H9 (cell line): ENCODE results near the gene CT47A1. TPM values are rescaled to one million over a fixed set of nuclear protein-coding genes. Genes with fewer than 3 reads are reported as not detected.
"Not testable (repeated sequence)": the region's sequence is repeated elsewhere in the genome, so short reads cannot be mapped to it uniquely, and the experiment has no call there.

Experiments
- DNase-seq: peaks from one replicate; pipeline ENCODE4 v3.0.0-alpha.2; 2017
- H2AFZ ChIP-seq: one replicate; pipeline ENCODE4 v1.6.1; 2013; ENCODE audit warnings: mild to moderate bottlenecking, low read length, control low read depth, moderate library complexity
- H2AK5ac ChIP-seq: 2 replicates; pipeline ENCODE4 v1.6.1; 2013; ENCODE audit warnings: low read length, control low read depth, mixed read lengths; ENCODE audit not compliant: insufficient read length
- H2BK120ac ChIP-seq: one replicate; pipeline ENCODE4 v1.6.1; 2013; ENCODE audit warnings: low read depth, mild to moderate bottlenecking, low read length, control low read depth, inconsistent platforms; ENCODE audit not compliant: poor library complexity, severe bottlenecking
- H2BK12ac ChIP-seq: 2 replicates; pipeline ENCODE4 v1.6.1; 2013; ENCODE audit warnings: low read length, control low read depth, mixed read lengths, low read depth; ENCODE audit not compliant: insufficient read length
- H2BK15ac ChIP-seq: 2 replicates; pipeline ENCODE4 v1.6.1; 2013; ENCODE audit warnings: low read depth, low read length, control low read depth
- H2BK20ac ChIP-seq: one replicate; pipeline ENCODE4 v1.6.1; 2013; ENCODE audit warnings: low read depth, mild to moderate bottlenecking, low read length, control low read depth, inconsistent platforms; ENCODE audit not compliant: poor library complexity, severe bottlenecking
- H2BK5ac ChIP-seq: 2 replicates; pipeline ENCODE4 v1.6.1; 2013; ENCODE audit warnings: low read length, control low read depth, mixed read lengths; ENCODE audit not compliant: insufficient read length
- H3K14ac ChIP-seq: 2 replicates; pipeline ENCODE4 v1.6.1; 2013; ENCODE audit warnings: low read length, control low read depth; ENCODE audit not compliant: insufficient read depth
- H3K18ac ChIP-seq: 2 replicates; pipeline ENCODE4 v1.6.1; 2013; ENCODE audit warnings: low read depth, mild to moderate bottlenecking, mixed read lengths, low read length, control low read depth; ENCODE audit not compliant: insufficient read length
- H3K23ac ChIP-seq: 2 replicates; pipeline ENCODE4 v1.6.1; 2013; ENCODE audit warnings: low read length, control low read depth, mixed read lengths, low read depth; ENCODE audit not compliant: insufficient read length
- H3K23me2 ChIP-seq: 2 replicates; pipeline ENCODE4 v1.6.1; 2013; ENCODE audit warnings: low read depth, mild to moderate bottlenecking, mixed read lengths, low read length, control low read depth; ENCODE audit not compliant: insufficient read length, poor library complexity, severe bottlenecking
- H3K27ac ChIP-seq: 2 replicates; pipeline ENCODE4 v1.5.1; 2013; ENCODE audit warnings: low read length, control low read depth, mixed read lengths, low read depth; ENCODE audit not compliant: insufficient read length
- H3K27me3 ChIP-seq: 2 replicates; pipeline ENCODE4 v1.6.1; 2013; ENCODE audit warnings: low read length, control low read depth, inconsistent platforms; ENCODE audit not compliant: insufficient read depth
- H3K4ac ChIP-seq: 2 replicates; pipeline ENCODE4 v1.6.1; 2013; ENCODE audit warnings: low read depth, mild to moderate bottlenecking, control low read depth, inconsistent platforms, low read length, moderate library complexity
- H3K4me1 ChIP-seq: 2 replicates; pipeline ENCODE4 v1.6.1; 2013; ENCODE audit warnings: low read length, control low read depth, inconsistent platforms; ENCODE audit not compliant: insufficient read depth
- H3K4me2 ChIP-seq: 2 replicates; pipeline ENCODE4 v1.6.1; 2013; ENCODE audit warnings: low read length, control low read depth, mixed read lengths; ENCODE audit not compliant: insufficient read length, insufficient read depth
- H3K56ac ChIP-seq: 2 replicates; pipeline ENCODE4 v1.6.1; 2013; ENCODE audit warnings: low read depth, mild to moderate bottlenecking, mixed read lengths, low read length, control low read depth; ENCODE audit not compliant: insufficient read length
- H3K79me1 ChIP-seq: 2 replicates; pipeline ENCODE4 v1.6.1; 2013; ENCODE audit warnings: low read depth, mild to moderate bottlenecking, moderate library complexity, low read length, control low read depth, inconsistent platforms; ENCODE audit not compliant: insufficient read depth, poor library complexity, severe bottlenecking
- H3K79me2 ChIP-seq: 2 replicates; pipeline ENCODE4 v1.6.1; 2013; ENCODE audit warnings: low read length, control low read depth, inconsistent platforms; ENCODE audit not compliant: insufficient read depth
- H3K9ac ChIP-seq: 2 replicates; pipeline ENCODE4 v1.6.1; 2013; ENCODE audit warnings: low read length, control low read depth, mixed read lengths; ENCODE audit not compliant: insufficient read length; ENCODE audit errors: extremely low read depth
- H3K9me3 ChIP-seq: one replicate; pipeline ENCODE4 v1.6.1; 2013; ENCODE audit warnings: low read depth, low read length, inconsistent platforms; ENCODE audit not compliant: control insufficient read depth
- H3T11ph ChIP-seq: one replicate; pipeline ENCODE4 v1.6.1; 2013; ENCODE audit warnings: mild to moderate bottlenecking, low read length, control low read depth, inconsistent platforms
- H4K20me1 ChIP-seq: one replicate; pipeline ENCODE4 v1.6.1; 2013; ENCODE audit not compliant: control insufficient read depth, insufficient read length, insufficient read depth
- H4K5ac ChIP-seq: 2 replicates; pipeline ENCODE4 v1.6.1; 2013; ENCODE audit warnings: low read depth, mild to moderate bottlenecking, mixed read lengths, low read length, control low read depth; ENCODE audit not compliant: insufficient read length
- H4K8ac ChIP-seq: replicated peaks from 2 replicates; pipeline ENCODE4 v1.6.1; 2013; ENCODE audit warnings: low read length, control low read depth, mixed read lengths, low read depth; ENCODE audit not compliant: insufficient read length
- H4K91ac ChIP-seq: 2 replicates; pipeline ENCODE4 v1.6.1; 2013; ENCODE audit warnings: low read depth, mild to moderate bottlenecking, moderate library complexity, mixed read lengths, low read length, control low read depth; ENCODE audit not compliant: insufficient read length
- H3K27ac Mint-ChIP-seq, 3 experiments: 2 replicates in 2 of 3; 3 replicates in 1 of 3; pipeline ENCODE4 v1.8.0; 2020 to 2021; ENCODE audit warnings: mixed read lengths in 3 of 3, mild to moderate bottlenecking in 1 of 3, moderate library complexity in 1 of 3
- H3K27me3 Mint-ChIP-seq: 2 replicates; pipeline ENCODE4 v1.8.0; 2021; ENCODE audit warnings: low read depth, mild to moderate bottlenecking, moderate library complexity, mixed read lengths
- H3K36me3 Mint-ChIP-seq, 3 experiments: 2 replicates in 2 of 3; 3 replicates in 1 of 3; pipeline ENCODE4 v1.8.0; 2020 to 2021; ENCODE audit warnings: low read depth in 3 of 3, mixed read lengths in 3 of 3; ENCODE audit not compliant: insufficient read depth in 1 of 3
- H3K4me1 Mint-ChIP-seq, 2 experiments: 2 replicates each; pipeline ENCODE4 v1.8.0; 2020; ENCODE audit warnings: mixed read lengths in 2 of 2
- H3K4me3 Mint-ChIP-seq, 2 experiments: 2 replicates in 1 of 2; 3 replicates in 1 of 2; pipeline ENCODE4 v1.8.0; 2020 to 2021; ENCODE audit warnings: mild to moderate bottlenecking in 2 of 2, mixed read lengths in 2 of 2, moderate library complexity in 1 of 2
- H3K9me3 Mint-ChIP-seq, 2 experiments: 2 replicates in 1 of 2; 3 replicates in 1 of 2; pipeline ENCODE4 v1.8.0; 2020; ENCODE audit warnings: mild to moderate bottlenecking in 2 of 2, mixed read lengths in 2 of 2, moderate library complexity in 1 of 2
- WGBS: extraction: QIAGEN DNeasy Blood & Tissue Kit; methylation state at CpG from one replicate; pipeline ENCODE4 v1.1.7; 2013; ENCODE audit warnings: missing lambda C conversion rate, low lambda C conversion rate, mixed read lengths; ENCODE audit not compliant: insufficient read length; ENCODE audit errors: extremely low coverage; 5-methylcytosine and 5-hydroxymethylcytosine counted together
- total RNA-seq: library from RNA; stranded (reverse); gene quantifications from 2 replicates; pipeline ENCODE4 v1.2.1, GENCODE V29; 2021
- TF ChIP-seq, protein P1 (sequence below): fragments of 200-600 bp; sonication (generic); conservative IDR thresholded peaks from 3 replicates; pipeline ENCODE4 v1.8.0; 2021; ENCODE audit warnings: antibody characterized with exemption, mild to moderate bottlenecking

CT47A1 gene
- total RNA-seq, 1 experiment from 2014 or later: not detected

DNA sequence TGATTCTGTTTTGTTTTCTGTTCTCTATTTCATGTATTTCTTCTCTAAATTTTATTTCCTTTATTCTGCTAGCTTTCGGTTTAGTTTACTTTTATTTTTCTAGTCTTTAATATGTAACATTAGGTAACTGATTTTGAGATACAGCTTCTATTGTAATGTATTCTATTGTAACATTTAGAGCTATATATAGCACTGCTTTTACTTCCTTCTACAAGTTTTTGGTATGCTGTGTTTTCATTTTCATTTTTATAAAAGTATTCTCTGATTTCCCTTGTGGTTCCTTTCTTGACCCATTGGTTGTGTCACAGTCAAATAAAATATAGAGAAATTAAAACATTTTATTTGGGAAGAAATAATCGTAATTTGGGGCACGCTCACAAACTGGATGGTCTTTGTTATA lies 13.9 kb upstream of the CT47A1 start:
- H2BK20ac ChIP-seq: no peak overlapping the region
- H4K91ac ChIP-seq: no peak overlapping the region
- no peak overlapping the region for H2BK5ac ChIP-seq
- no CpG with 5 or more reads among the region's 3 CpGs for WGBS
- H3K27ac ChIP-seq: no peak overlapping the region
- H2AFZ ChIP-seq: no peak overlapping the region
- peaks cover 37 to 47% of the 10 kb centered on the region in 2 experiments for H3K9me3 Mint-ChIP-seq
- H3K23ac ChIP-seq: no peak overlapping the region
- no peaks in the 10 kb centered on the region for H3K79me1 ChIP-seq
- peaks cover 2 to 5% of the 10 kb centered on the region in 2 experiments; a peak in 3 of 4 replicates for H3K4me1 Mint-ChIP-seq
- no peak overlapping the region for H3K18ac ChIP-seq
- H3K27me3 Mint-ChIP-seq: 0 out of 2 replicates have a peak, but pooled peaks cover 2% of the 10 kb centered on the region
- no peaks in the 10 kb centered on the region for H3K79me2 ChIP-seq
- no peak overlapping the region for H3K27ac Mint-ChIP-seq
- H2BK15ac ChIP-seq: no peak overlapping the region
- TF ChIP-seq, protein P1, sequence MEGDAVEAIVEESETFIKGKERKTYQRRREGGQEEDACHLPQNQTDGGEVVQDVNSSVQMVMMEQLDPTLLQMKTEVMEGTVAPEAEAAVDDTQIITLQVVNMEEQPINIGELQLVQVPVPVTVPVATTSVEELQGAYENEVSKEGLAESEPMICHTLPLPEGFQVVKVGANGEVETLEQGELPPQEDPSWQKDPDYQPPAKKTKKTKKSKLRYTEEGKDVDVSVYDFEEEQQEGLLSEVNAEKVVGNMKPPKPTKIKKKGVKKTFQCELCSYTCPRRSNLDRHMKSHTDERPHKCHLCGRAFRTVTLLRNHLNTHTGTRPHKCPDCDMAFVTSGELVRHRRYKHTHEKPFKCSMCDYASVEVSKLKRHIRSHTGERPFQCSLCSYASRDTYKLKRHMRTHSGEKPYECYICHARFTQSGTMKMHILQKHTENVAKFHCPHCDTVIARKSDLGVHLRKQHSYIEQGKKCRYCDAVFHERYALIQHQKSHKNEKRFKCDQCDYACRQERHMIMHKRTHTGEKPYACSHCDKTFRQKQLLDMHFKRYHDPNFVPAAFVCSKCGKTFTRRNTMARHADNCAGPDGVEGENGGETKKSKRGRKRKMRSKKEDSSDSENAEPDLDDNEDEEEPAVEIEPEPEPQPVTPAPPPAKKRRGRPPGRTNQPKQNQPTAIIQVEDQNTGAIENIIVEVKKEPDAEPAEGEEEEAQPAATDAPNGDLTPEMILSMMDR: no peak
- H3K23me2 ChIP-seq: no peaks in the 10 kb centered on the region
- no peak for DNase-seq
- H4K8ac ChIP-seq: no peak overlapping the region
- no peak overlapping the region for H3K14ac ChIP-seq
- H3K27me3 ChIP-seq: no peaks in the 10 kb centered on the region
- H2BK120ac ChIP-seq: no peak overlapping the region
- no peak overlapping the region for H3K4ac ChIP-seq
- no peak overlapping the region for H4K5ac ChIP-seq
- H3K9me3 ChIP-seq: peaks cover 3% of the 10 kb centered on the region
- H2AK5ac ChIP-seq: no peak overlapping the region
- no peak overlapping the region for H3K4me3 Mint-ChIP-seq
- H4K20me1 ChIP-seq: no peaks in the 10 kb centered on the region
- no peak overlapping the region for H3K9ac ChIP-seq
- H2BK12ac ChIP-seq: no peak overlapping the region
- no peaks in the 10 kb centered on the region for H3K36me3 Mint-ChIP-seq
- no peak overlapping the region for H3T11ph ChIP-seq
- H3K4me1 ChIP-seq: no peaks in the 10 kb centered on the region
- no peak overlapping the region for H3K56ac ChIP-seq
- no peak overlapping the region for H3K4me2 ChIP-seq

DNA sequence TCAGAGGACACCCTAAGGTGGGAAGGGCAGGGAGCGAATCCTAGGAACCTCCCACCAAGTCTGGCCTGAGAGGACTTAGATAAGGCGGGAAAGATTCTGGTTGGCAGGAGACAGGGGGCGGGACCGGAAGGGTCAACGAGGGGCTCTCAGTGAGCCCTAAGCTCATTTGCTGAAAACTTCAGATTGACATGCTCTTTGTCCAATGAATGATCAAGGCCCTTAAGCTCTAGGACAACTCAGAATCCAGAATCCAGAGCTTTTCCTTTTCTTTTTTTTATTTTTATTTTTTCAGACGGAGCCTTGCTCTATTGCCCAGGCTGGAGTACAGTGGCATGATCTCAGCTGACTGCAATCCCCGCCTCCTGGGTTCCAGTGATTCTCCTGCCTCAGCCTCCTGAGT lies 29.1 kb downstream of the CT47A1 start, which contains the start of gene CT47A7:
CT47A7 (minus strand) TSS at position 101 of the 400 bp plus-strand sequence. CDS start 255 bp downstream, outside the sequence.
- H3K23ac ChIP-seq, H4K91ac ChIP-seq, H3K27ac ChIP-seq, DNase-seq, H3K4me1 ChIP-seq, H2BK20ac ChIP-seq, H4K8ac ChIP-seq, H3K18ac ChIP-seq, H3K4me3 Mint-ChIP-seq, H2BK5ac ChIP-seq, H3K9ac ChIP-seq, H3K4me2 ChIP-seq, H2BK15ac ChIP-seq, H3K4me1 Mint-ChIP-seq, H3K79me2 ChIP-seq, H3K56ac ChIP-seq, H2BK120ac ChIP-seq, H3K27ac Mint-ChIP-seq, H3K14ac ChIP-seq, H3K9me3 Mint-ChIP-seq, H3T11ph ChIP-seq, H2BK12ac ChIP-seq, H4K5ac ChIP-seq, H2AK5ac ChIP-seq, H3K9me3 ChIP-seq, H3K27me3 Mint-ChIP-seq, H3K79me1 ChIP-seq, H3K27me3 ChIP-seq, H3K4ac ChIP-seq, H3K23me2 ChIP-seq, H2AFZ ChIP-seq, H4K20me1 ChIP-seq, H3K36me3 Mint-ChIP-seq: not testable (repeated sequence)
- no CpG with 5 or more reads among the region's 7 CpGs for WGBS
